HL-60/S4 treated with phorbol 12-myristate 13-acetate at 8.2 ng/mL for 4 days and 3 days (cell line): Measurements from ENCODE around the gene CELF2.

Experiments
- in situ Hi-C: fragments of 300-500 bp; cut with MboI; formaldehyde crosslinking; loops from 2 replicates; pipeline ENCODE4 v1.15.0; 2022; ENCODE audit warnings: low sequenced_read_pairs

CELF2 gene

GRCh38 chr10:11215471-11215870 is 197.8 kb downstream of the CELF2 start:
- in situ Hi-C loops: no loop called here

- in situ Hi-C loops: no loop called here
These were observed 199.8 kb downstream of the CELF2 start for GRCh38 chr10:11217521-11217920.

GRCh38 chr10:11218395-11218794 is 200.7 kb downstream of the CELF2 start:
- in situ Hi-C loops: no loop called here

GRCh38 chr10:11219431-11219830 is 201.8 kb downstream of the CELF2 start:
- in situ Hi-C loops: no loop called here

GRCh38 chr10:11223081-11223480 is 205.4 kb downstream of the CELF2 start:
- in situ Hi-C loops: no loop called here

GRCh38 chr10:11223507-11224140 is 206.0 kb downstream of the CELF2 start:
- in situ Hi-C loops: no loop called here

- in situ Hi-C loops: no loop called here
These were observed 206.6 kb downstream of the CELF2 start for GRCh38 chr10:11224321-11224720.

GRCh38 chr10:11224792-11225416 is 207.2 kb downstream of the CELF2 start:
- in situ Hi-C loops: no loop called here

GRCh38 chr10:11225935-11226334 is 208.3 kb downstream of the CELF2 start:
- in situ Hi-C loops: no loop called here

GRCh38 chr10:11227103-11227502 is 209.4 kb downstream of the CELF2 start:
- in situ Hi-C loops: no loop called here

GRCh38 chr10:11229893-11230292 is 212.2 kb downstream of the CELF2 start:
- in situ Hi-C loops: no loop called here

- in situ Hi-C loops: no loop called here
These were observed 213.0 kb downstream of the CELF2 start for GRCh38 chr10:11230498-11231167.

GRCh38 chr10:11231285-11231684 is 213.6 kb downstream of the CELF2 start:
- in situ Hi-C loops: no loop called here

GRCh38 chr10:11232222-11232961 is 214.7 kb downstream of the CELF2 start:
- in situ Hi-C loops: no loop called here

GRCh38 chr10:11234857-11235531 is 217.3 kb downstream of the CELF2 start:
- in situ Hi-C loops: no loop called here

- in situ Hi-C loops: no loop called here
These were observed 218.1 kb downstream of the CELF2 start for GRCh38 chr10:11235771-11236170.

GRCh38 chr10:11236234-11236633 is 218.6 kb downstream of the CELF2 start:
- in situ Hi-C loops: no loop called here

- in situ Hi-C loops: no loop called here
These were observed 219.9 kb downstream of the CELF2 start for GRCh38 chr10:11237571-11237970.

GRCh38 chr10:11238893-11239292 is 221.2 kb downstream of the CELF2 start:
- in situ Hi-C loops: no loop called here

- in situ Hi-C loops: no loop called here
These were observed 223.0 kb downstream of the CELF2 start for GRCh38 chr10:11240641-11241040.
